ENCODE data around the gene BEND3.

GRCh38 chr6:107116328-107116892 lies 1.1 kb upstream of the BEND3 start:
- TF ChIP-seq CTCF (IDR thresholded peaks at IDR 0.05) (no peak), POLR2A (IDR thresholded peaks at IDR 0.05) (no peak)

All from ovary (tissue), 3 donors.